Middle frontal gyrus (tissue), 1 donor: Measurements from ENCODE around the gene WARS2.

Source experiments
- DNase-seq: peaks from one replicate; pipeline ENCODE4 v3.0.0-alpha.2; 2015; ENCODE audit warnings: low spot score; ENCODE audit errors: extremely low spot score

WARS2 gene

DNA sequence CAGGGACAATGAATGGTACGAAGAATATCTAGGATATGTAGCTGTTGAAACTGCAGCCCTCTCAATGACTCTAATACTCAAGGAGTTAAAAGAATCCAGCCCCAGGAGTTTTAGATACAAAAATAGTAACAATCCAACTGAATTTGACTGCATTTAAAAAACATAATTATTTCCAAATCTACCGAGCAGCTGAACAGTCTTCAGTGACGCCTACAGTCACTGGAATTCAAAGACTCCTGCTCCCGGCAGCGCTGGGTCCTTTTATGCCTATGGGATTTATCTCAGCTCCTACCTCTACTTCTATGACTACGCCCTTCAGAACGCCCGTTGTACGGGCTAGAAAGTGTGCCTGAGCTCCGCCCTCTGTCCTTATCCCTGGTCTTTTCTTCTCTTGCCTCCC lies 55.7 kb downstream of the WARS2 start:
- no peak for DNase-seq

DNA sequence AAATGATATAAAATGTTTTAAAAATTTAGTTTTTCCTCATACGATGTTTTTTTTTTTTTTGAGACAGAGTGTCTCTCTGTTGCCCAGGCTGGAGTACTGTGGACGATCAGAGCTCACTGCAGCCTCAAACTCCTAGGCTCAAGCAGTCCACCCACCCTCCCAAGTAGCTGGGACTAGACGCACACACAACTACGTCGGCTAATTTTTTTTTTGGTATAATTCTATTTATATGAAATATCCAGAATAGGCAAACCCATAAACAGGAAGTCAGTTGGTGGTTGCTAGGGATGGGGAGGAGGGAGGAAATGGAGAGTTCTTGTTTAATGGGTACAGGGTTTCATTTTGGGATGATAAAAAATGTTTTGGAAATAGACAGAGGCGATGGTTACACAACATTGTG lies 56.5 kb downstream of the WARS2 start:
- no peak for DNase-seq

GRCh38 chr1:119083479-119083878 lies 57.0 kb downstream of the WARS2 start:
- DNase-seq, result no peak

- no peak for DNase-seq
Observed at GRCh38 chr1:119081700-119082099, 58.8 kb downstream of the WARS2 start.

GRCh38 chr1:119081267-119081666 lies 59.2 kb downstream of the WARS2 start:
- DNase-seq, result no peak

GRCh38 chr1:119080586-119080985 lies 59.9 kb downstream of the WARS2 start:
- no peak for DNase-seq

DNA sequence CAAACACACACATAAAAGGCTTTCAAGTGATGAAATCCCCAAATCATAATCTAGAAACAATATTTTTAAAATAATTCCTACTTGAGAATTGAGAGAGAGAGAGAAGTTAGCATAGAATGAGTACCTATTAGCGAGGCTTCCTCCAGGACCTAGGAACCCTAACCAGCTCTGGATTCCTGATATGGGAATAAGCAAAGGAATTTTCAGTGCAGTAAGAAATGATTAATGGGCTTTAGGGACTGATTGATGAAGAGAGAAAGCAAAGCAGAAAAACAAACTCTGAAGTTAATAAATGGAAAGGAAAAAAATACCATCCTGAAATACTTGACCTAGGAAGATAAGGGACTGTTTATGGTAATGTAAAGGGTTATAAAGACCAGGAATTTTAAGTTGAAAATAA lies 60.6 kb downstream of the WARS2 start:
- DNase-seq, result no peak

GRCh38 chr1:119075614-119076013 lies 64.8 kb downstream of the WARS2 start:
- no peak for DNase-seq

GRCh38 chr1:119071321-119071720 lies 69.1 kb downstream of the WARS2 start:
- DNase-seq, result no peak

GRCh38 chr1:119069682-119070081 lies 70.8 kb downstream of the WARS2 start:
- DNase-seq, result no peak

DNA sequence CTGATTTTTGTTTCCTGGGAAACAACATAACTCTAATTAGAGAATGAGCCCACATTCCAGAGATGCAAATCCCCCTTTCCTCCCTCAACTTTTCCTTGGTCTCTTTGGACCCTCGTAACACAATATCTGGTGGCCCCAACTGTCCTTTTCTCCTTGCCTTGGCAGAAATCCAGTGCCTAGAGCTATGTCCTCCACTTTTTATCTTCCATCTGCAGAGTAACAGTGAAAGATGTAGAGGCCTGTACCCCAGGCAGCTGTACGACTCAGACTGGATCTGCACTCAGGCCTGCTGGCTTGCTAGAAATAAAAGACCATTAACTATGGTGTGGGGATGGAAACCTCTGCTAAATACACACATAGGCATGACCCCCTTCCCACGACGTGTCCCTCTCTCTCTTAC lies 72.0 kb downstream of the WARS2 start:
- no peak for DNase-seq

DNA sequence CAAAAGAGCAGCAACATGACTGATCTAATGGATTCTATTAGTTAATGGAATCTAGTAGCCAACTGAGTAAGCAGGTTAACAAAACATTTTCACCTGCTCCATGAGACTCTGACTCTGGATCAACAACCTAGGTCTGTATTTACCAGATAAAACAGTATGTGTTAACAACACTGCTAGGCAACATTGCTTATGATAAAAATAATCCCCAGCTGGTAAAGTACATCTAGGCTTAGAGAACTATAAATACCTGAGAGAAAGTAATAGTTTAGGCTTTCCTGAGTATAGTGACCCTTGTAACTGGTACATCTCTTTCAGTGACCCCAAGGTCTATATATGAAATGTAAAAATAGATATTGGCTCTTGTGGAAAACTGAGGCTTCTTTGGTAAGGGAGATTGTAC lies 78.8 kb downstream of the WARS2 start:
- DNase-seq, result no peak

DNA sequence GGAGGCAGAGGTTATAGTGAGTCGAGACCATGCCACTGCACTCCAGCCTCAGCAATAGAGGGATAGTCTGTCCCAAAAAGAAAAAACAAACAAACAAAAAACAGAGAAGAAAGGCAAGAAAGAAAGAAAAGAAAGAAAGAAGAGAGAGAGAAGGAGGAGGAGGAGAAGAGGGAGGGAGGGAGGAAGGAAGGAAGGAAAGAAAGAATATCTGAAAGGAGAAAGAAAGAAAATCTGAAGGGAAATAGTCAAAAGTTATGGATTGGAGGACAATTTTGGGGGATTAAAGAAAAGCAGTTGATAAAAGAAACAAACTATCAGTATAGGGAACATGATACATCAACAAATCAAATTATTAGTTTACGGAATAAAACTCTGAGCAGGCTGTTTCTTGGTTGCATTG lies 84.9 kb downstream of the WARS2 start:
- no peak for DNase-seq

GRCh38 chr1:119053917-119054316 lies 86.5 kb downstream of the WARS2 start:
- DNase-seq, result no peak

DNA sequence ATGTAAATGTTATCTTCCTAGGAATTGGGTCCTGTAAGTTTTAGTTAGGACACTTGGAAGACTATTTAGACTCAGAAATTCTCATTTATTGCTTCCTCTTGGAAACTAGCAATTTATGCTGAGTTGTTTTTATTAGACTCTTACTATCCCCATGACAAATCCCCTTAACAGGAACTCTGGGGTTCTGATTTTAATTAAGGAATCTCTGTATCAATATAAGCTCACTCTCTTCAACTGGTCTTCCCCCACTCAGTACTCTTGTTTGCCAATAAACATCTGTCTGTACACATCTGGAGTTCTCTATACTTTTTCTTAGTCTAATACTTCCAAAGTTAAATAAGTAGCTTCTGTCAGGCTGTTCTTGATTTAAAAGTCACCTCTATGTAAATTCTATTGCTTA lies 88.2 kb downstream of the WARS2 start:
- no peak for DNase-seq

DNA sequence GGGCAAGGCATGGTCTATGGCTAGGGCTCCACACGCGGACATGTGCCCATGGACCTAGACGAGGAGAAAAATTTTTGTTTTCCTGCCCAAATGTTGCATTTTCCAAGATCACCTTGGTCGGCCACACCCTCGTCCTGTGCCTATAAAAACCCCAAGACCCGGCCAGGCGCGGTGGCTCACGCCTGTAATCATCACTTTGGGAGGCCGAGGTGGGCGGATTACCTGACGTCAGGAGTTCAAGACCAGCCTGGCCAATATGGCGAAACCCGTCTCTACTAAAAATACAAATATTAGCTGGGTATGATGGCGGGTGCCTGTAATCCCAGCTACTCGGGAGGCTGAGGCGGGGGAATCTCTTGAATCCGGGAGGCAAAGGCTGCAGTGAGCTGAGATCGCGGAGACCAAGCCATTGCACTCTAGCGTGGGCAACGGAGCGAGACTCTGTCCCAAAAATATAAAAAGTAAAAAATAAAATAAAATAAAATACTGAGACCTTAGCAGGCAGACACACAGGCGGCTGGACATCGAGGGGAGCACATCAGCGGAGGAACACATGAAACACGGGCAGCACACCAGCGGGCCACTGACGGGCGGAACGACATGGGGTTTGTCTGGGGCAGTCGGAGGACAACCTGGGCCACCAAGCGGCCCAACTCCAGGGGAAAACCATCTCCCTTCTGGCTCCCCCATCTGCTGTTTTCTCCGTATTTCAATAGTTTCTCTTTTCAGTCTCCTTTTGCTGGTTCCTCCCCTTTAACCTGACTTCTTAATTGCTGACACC lies 91.6 kb downstream of the WARS2 start:
- no peak for DNase-seq

GRCh38 chr1:119046785-119047438 lies 93.5 kb downstream of the WARS2 start:
- DNase-seq, result no peak

GRCh38 chr1:119046429-119046784 lies 94.0 kb downstream of the WARS2 start:
- DNase-seq, result no peak

DNA sequence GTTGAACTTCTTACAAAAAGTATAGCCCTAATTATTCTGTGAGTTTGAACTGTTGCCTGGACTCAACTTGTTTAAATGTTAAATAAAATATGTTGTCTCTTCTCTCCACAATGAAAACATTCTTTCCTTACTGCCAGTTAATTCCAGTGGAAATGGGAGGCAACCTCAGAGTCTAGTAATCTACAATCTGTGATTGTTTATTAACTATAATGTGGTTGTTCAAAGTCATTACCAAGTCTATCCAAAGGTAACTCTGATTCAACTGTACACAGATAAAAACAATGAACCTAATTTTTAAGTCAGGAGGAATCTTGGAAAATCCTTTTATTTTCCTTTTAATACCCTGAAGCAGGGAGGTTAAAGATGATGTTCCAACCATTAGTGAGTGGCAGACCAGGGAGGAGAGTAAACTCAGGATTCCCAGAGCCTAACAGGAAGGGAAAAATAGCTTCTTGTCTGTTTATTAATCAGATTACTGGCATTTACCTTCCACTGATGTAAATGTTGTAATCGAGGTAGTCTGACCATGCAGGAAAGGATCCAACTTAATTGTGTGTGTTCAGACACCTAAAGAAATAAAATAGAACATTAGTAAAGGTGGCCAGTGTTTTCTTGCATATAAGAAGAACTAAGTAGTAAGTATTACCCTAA lies 95.2 kb downstream of the WARS2 start:
- no peak for DNase-seq

DNA sequence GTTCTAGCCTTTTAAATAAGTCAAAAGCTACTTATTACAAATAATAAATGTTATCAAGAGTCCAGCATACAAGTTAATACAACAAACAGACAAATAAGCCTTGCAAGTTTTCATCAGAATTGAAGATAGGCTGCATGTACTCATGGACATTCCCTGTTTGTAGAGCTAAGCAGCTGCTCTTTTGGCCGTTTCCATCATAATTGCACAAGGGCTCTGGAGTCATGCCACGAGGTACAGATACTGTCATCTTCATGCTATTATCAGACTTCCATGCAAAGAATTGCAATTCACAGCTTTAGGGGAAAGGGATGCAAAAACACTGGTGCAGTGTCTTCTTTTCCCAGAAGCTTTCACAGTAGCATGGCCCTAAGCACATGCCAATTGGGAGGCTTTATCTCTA lies 99.5 kb downstream of the WARS2 start:
- no peak for DNase-seq

- DNase-seq, result no peak
Observed at GRCh38 chr1:119040489-119040888, 100.0 kb downstream of the WARS2 start.

DNA sequence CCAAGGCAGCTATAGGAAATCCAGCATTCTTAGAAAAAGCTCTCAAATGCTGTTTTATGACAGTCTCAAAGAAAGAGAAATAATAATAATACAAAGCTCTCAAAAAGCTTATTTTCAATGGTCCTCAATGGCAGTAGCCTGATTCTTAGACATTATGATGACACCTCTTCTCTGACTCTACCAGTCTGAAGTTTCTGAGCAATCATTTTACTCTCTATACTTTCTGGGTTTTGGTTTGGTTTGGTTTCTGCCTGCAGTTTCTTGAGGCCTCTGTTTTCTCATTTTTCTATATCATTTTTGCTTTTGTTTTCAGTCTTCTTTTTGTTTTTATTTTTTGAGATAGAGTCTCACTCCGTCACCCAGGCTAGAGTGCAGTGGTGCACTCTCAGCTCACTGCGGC lies 102.1 kb downstream of the WARS2 start:
- no peak for DNase-seq

DNA sequence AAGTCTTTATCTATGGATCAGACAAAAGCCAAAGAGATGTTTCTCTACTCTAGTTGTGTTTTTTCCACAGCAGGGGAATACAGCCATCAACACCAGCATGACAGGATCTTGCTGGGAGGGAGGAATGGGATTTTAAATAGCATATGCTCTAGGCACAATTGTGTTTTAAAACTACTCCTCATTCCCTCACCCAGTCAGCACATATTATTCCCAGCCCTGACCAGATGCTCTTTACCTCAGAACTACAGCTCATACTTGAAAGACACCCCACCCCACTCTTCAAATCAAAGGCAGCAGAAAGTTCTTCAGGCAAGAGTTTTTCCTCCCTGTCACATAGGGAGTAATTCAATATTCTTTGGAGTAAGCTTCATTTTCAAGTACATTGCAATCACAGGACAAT lies 106.1 kb downstream of the WARS2 start:
- DNase-seq, result no peak
